Transverse colon (tissue), 4 donors: ENCODE results near the gene VSIG2. TPM values are rescaled to one million over a fixed set of nuclear protein-coding genes. Genes with fewer than 3 reads are reported as not detected.

ENCODE experiments used
- DNase-seq: peaks from one replicate; pipeline ENCODE4 v3.0.0-alpha.2; 2019
- H3K27ac ChIP-seq, 4 donors: fragments of 200-600 bp; sonication (generic); 2 replicates each; pipeline ENCODE4 v1.5.1; 2016 to 2018; ENCODE audit warnings: inconsistent platforms in 4 of 4
- H3K27me3 ChIP-seq: fragments of 200-600 bp; sonication (generic); 2 replicates; pipeline ENCODE4 v1.5.1; 2017; ENCODE audit warnings: inconsistent platforms
- H3K36me3 ChIP-seq, 4 donors: fragments of 200-600 bp; sonication (generic); 2 replicates each; pipeline ENCODE4 v1.5.1; 2017 to 2019; ENCODE audit warnings: inconsistent platforms in 4 of 4
- H3K4me1 ChIP-seq, 4 donors: fragments of 200-600 bp; sonication (generic); 2 replicates each; pipeline ENCODE4 v1.5.1; 2017 to 2020; ENCODE audit warnings: inconsistent platforms in 4 of 4
- H3K4me3 ChIP-seq, 4 donors: fragments of 200-600 bp; sonication (generic); 1 replicate in 1 of 4; 2 replicates in 3 of 4; pipeline versions ENCODE4 v1.5.1 to v1.6.1; 2017 to 2019; ENCODE audit warnings: inconsistent platforms in 4 of 4
- H3K9me3 ChIP-seq, 2 donors: fragments of 200-600 bp; sonication (generic); 2 replicates each; pipeline ENCODE4 v1.5.1; 2017 to 2019; ENCODE audit warnings: inconsistent platforms in 2 of 2
- EP300 ChIP-seq: sonication (generic); formaldehyde crosslinking; IDR thresholded peaks from one replicate; pipeline ENCODE4 v1.6.1; 2017; ENCODE audit warnings: antibody characterized with exemption, low read depth
- POLR2A ChIP-seq: fragments of 450-650 bp; IDR thresholded peaks from one replicate; pipeline ENCODE4 v1.6.1; 2016; ENCODE audit warnings: antibody characterized with exemption, mild to moderate bottlenecking, moderate library complexity
- POLR2AphosphoS5 ChIP-seq, 3 donors: sonication (generic); formaldehyde crosslinking; IDR thresholded peaks; one replicate each; pipeline ENCODE4 v1.6.1; 2016; ENCODE audit warnings: antibody characterized with exemption in 3 of 3
- WGBS, 2 donors: methylation state at CpG; one replicate each; pipeline ENCODE4 v1.1.5; 2018; ENCODE audit warnings: low coverage in 1 of 2; 5-methylcytosine and 5-hydroxymethylcytosine counted together
- in situ Hi-C, 4 donors: fragments of 200-750 bp; cut with MboI; loops; one replicate each; pipeline versions ENCODE4 v1.15.0 to v1.15.1; 2017; ENCODE audit warnings: low sequenced_read_pairs in 3 of 4, low pct_ligation_motif_present in 1 of 4, low pct_unique_long_range_greater_than_20kb in 1 of 4
- intact Hi-C: fragments of 100-400 bp; cut with DNase I; formaldehyde crosslinking; loops from one replicate; pipeline ENCODE4 v1.15.1; 2023; ENCODE audit warnings: low total_unique reads
- total RNA-seq, 4 donors: library from RNA; depleted of rRNA; stranded (reverse); fragments of >200 nt; gene quantifications; one replicate each; pipeline ENCODE4 v1.1.0, GENCODE V29; 2016
- TF ChIP-seq, protein P1 (sequence below), 5 experiments: fragments of 200-600 bp in 3 of 5; fragments of 450-650 bp in 2 of 5; sonication (generic) in 3 of 5; IDR thresholded peaks; 1 replicate in 2 of 5; 2 replicates in 3 of 5; pipeline ENCODE4 v1.5.1; 2016 to 2017; ENCODE audit warnings: antibody characterized with exemption in 5 of 5, inconsistent platforms in 3 of 5, mild to moderate bottlenecking in 2 of 5, moderate library complexity in 1 of 5

VSIG2 gene
- total RNA-seq, 4 donors from 2014 or later: 91.3 to 160 (median 108) TPM

DNA sequence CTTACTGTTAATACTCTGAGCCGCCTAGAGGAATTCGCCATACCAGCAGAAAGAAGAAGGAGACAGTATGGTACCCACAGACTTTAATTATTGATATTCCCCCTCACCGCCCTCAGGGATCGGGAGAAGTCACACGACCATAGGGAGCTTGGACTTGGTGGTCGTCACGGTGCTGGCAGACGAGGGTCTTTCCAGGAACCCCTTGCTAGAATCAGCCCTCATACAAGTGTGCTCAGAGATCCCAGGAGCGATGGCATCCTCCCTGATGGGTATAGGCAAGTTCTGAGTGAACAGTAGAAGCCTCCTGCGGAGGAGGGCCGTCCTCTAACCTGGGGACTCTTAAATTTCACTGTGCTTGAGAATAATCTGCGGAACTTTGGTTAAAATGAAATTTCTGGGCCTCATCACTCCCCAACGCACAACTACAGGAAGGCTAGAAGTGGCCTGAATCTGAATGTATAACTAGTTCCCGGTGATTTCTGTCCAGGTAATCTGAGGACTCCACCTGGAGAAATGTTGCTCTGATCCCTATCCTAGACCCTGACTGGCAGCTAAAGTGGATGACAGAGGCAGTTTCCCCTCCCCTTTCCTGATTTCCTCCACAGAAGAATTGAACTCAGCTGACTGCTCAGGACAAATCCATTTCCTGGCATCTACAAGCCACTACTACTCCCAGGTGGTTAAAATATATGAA is 4.5 kb downstream of the VSIG2 start:
- Histone ChIP-seq H3K27me3 (peaks cover 58% of the 10 kb centered on the region), H3K9me3 (no peaks in the 10 kb centered on the region), H3K4me1 (peaks cover 6 to 60% (median 36%) of the 10 kb centered on the region in 4 donors), H3K36me3 (no peaks in the 10 kb centered on the region), H3K27ac (peak overlapping the region; percentile 75 to 87 (median 83)), H3K4me3 (peak overlapping the region in 1 of 4 donors; percentile 61)
- in situ Hi-C loops: no loop called here
- TF ChIP-seq POLR2AphosphoS5 (IDR thresholded peaks at IDR 0.05) (no peak), EP300 (no peak), POLR2A (no peak)
- TF ChIP-seq, protein P1, sequence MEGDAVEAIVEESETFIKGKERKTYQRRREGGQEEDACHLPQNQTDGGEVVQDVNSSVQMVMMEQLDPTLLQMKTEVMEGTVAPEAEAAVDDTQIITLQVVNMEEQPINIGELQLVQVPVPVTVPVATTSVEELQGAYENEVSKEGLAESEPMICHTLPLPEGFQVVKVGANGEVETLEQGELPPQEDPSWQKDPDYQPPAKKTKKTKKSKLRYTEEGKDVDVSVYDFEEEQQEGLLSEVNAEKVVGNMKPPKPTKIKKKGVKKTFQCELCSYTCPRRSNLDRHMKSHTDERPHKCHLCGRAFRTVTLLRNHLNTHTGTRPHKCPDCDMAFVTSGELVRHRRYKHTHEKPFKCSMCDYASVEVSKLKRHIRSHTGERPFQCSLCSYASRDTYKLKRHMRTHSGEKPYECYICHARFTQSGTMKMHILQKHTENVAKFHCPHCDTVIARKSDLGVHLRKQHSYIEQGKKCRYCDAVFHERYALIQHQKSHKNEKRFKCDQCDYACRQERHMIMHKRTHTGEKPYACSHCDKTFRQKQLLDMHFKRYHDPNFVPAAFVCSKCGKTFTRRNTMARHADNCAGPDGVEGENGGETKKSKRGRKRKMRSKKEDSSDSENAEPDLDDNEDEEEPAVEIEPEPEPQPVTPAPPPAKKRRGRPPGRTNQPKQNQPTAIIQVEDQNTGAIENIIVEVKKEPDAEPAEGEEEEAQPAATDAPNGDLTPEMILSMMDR (IDR thresholded peaks at IDR 0.05): no peak
- intact Hi-C loops: no loop called here
- 74 to 80% methylated on average over 2 to 14 of the region's 14 CpGs for WGBS, 2 donors
- no peak for DNase-seq

DNA sequence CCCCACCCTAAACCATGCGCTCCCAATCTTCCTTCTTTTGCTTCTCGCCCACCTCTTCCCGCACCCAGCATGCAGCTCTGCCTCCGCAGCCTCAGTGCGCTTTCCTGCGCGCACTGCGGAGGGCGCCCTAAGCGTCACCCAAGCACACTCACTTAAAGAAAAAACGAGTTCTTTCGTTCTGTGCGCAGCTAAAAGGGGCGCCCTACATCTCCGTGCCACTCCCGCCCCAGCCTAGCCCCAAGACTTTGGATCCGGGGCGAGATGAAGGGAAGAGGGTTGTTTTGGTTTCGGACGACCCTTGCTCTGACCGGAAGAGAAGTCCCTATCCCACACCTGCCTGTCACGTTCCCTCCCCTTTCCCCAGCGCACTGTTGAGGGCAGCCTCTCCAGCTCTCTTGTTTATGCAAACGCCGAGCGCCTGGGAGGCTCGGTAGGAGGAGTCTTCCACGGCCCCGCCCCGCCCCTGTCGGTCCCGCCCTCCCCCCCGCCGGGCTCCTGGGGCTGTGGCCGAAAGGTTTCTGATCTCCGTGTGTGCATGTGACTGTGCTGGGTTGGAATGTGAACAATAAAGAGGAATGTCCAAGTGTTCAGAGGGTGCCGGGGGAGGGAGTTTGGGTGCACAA is 5.3 kb downstream of the VSIG2 start:
- Histone ChIP-seq H3K27me3 (peaks cover 60% of the 10 kb centered on the region), H3K4me3 (peak overlapping the region; percentile 36 to 61 (median 44)), H3K27ac (peak overlapping the region; percentile 75 to 87 (median 83)), H3K36me3 (no peaks in the 10 kb centered on the region), H3K9me3 (no peaks in the 10 kb centered on the region), H3K4me1 (peaks cover 6 to 54% (median 31%) of the 10 kb centered on the region in 4 donors)
- 1% methylated on average over 37 of the region's 37 CpGs; no CpG with 5 or more reads in 1 of the 2 donors for WGBS, 2 donors
- intact Hi-C loops (no loop called here), in situ Hi-C loops (no loop called here)
- TF ChIP-seq POLR2A (peak; percentile 92), EP300 (no peak), POLR2AphosphoS5 (IDR thresholded peaks at IDR 0.05) (peak; percentile 84 to 94 (median 90))
- TF ChIP-seq, protein P1 (IDR thresholded peaks at IDR 0.05): peak; percentile 42 to 76 (median 50)
- peak; percentile 94 for DNase-seq

DNA sequence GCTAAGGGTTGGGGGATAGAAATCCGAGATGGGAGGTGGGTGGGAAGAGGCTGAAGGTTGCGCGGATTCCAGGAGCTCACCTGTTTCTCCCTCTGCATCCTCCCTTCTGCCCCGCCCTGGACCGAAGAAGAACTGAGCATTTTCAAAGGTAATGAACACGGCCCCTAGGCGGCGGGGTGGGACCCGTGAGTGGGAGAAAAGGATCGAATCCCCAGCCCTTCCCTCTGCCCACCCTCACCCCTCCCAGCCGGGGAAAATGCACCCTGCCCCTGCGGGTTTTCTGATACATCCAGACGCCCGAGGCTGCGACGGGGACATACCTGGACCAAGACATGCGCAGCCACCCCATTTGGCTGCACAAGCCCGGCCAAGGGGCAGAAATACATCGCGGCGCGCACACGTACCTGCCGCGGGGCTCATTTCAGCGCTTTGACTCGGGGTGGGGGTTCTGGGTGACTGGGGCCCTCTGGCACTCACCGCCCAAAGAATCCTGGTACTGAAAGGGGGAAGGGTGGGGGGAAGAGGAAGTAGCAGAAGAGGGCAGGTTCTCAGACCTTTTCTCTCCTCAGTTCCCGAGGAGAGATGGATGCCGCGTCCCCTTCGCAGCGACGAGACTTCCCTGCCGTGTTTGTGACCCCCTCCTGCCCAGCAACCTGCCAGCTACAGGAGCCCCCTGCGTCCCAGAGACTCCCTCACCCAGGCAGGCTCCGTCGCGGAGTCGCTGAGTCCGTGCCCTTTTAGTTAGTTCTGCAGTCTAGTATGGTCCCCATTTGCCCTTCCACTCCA is 6.0 kb downstream of the VSIG2 start:
- peak; percentile 68 for DNase-seq
- peak overlapping the region; percentile 75 to 87 (median 83) for H3K27ac ChIP-seq
- H3K36me3 ChIP-seq: no peaks in the 10 kb centered on the region
- peaks cover 62% of the 10 kb centered on the region for H3K27me3 ChIP-seq
- intact Hi-C loops: no loop called here
- H3K9me3 ChIP-seq: no peaks in the 10 kb centered on the region
- WGBS, 2 donors: 4% methylated on average over 40 of the region's 41 CpGs; no CpG with 5 or more reads in 1 of the 2 donors
- TF ChIP-seq, protein P1 (IDR thresholded peaks at IDR 0.05): peak; percentile 17 to 70 (median 26)
- TF ChIP-seq EP300: no peak
- in situ Hi-C loops: no loop called here
- peaks cover 7 to 49% (median 31%) of the 10 kb centered on the region in 4 donors for H3K4me1 ChIP-seq
- H3K4me3 ChIP-seq: peak overlapping the region; percentile 36 to 61 (median 44)
